Measurements from ENCODE around the gene AMPD1.

Gene AMPD1

GRCh38 chr1:114648503-114648902 is 46.8 kb downstream of the AMPD1 start:
- H3K36me3 Mint-ChIP-seq, result no peaks in the 10 kb centered on the region
- no peak for ATAC-seq (replicated peaks)
- H3K4me3 Mint-ChIP-seq, result no peak overlapping the region
- DNase-seq, result no peak
- H3K27me3 Mint-ChIP-seq, result peaks cover 4 to 18% of the 10 kb centered on the region in 2 donors
- no peaks in the 10 kb centered on the region for H3K4me1 Mint-ChIP-seq
- no peaks in the 10 kb centered on the region for H3K9me3 Mint-ChIP-seq
- H3K27ac Mint-ChIP-seq, result no peak overlapping the region

GRCh38 chr1:114641377-114641776 is 54.0 kb downstream of the AMPD1 start:
- DNase-seq (no peak), ATAC-seq (replicated peaks) (no peak)
- Mint-ChIP-seq H3K27ac (no peak overlapping the region), H3K4me1 (no peaks in the 10 kb centered on the region), H3K4me3 (no peak overlapping the region), H3K9me3 (peaks cover 0 to 1% of the 10 kb centered on the region in 2 donors), H3K36me3 (no peaks in the 10 kb centered on the region), H3K27me3 (peaks cover 4 to 6% of the 10 kb centered on the region in 2 donors)

GRCh38 chr1:114638910-114639309 is 56.4 kb downstream of the AMPD1 start:
- DNase-seq (no peak), ATAC-seq (replicated peaks) (no peak)
- Mint-ChIP-seq H3K4me1 (no peaks in the 10 kb centered on the region), H3K36me3 (no peaks in the 10 kb centered on the region), H3K27ac (no peak overlapping the region), H3K9me3 (peaks cover 0 to 1% of the 10 kb centered on the region in 2 donors), H3K27me3 (peaks cover 4 to 11% of the 10 kb centered on the region in 2 donors), H3K4me3 (no peak overlapping the region)

GRCh38 chr1:114632427-114632826 is 62.9 kb downstream of the AMPD1 start:
- Mint-ChIP-seq H3K9me3 (peaks cover 5 to 11% of the 10 kb centered on the region in 2 donors), H3K4me3 (no peak overlapping the region), H3K27ac (no peak overlapping the region), H3K36me3 (peaks cover 0 to 4% of the 10 kb centered on the region in 2 donors), H3K27me3 (peaks cover 19 to 49% of the 10 kb centered on the region in 2 donors), H3K4me1 (no peaks in the 10 kb centered on the region)
- ATAC-seq (replicated peaks) (no peak), DNase-seq (no peak)

GRCh38 chr1:114627107-114627506 is 68.2 kb downstream of the AMPD1 start:
- Mint-ChIP-seq H3K36me3 (peaks cover 0 to 4% of the 10 kb centered on the region in 2 donors), H3K9me3 (peaks cover 3 to 9% of the 10 kb centered on the region in 2 donors), H3K4me1 (no peaks in the 10 kb centered on the region), H3K27me3 (peaks cover 23 to 52% of the 10 kb centered on the region in 2 donors), H3K27ac (no peak overlapping the region), H3K4me3 (no peak overlapping the region)
- DNase-seq (no peak), ATAC-seq (replicated peaks) (no peak)

GRCh38 chr1:114623364-114623763 is 72.0 kb downstream of the AMPD1 start:
- Mint-ChIP-seq H3K9me3 (no peaks in the 10 kb centered on the region), H3K27ac (no peak overlapping the region), H3K27me3 (peaks cover 17 to 35% of the 10 kb centered on the region in 2 donors), H3K4me1 (no peaks in the 10 kb centered on the region), H3K36me3 (no peaks in the 10 kb centered on the region), H3K4me3 (no peak overlapping the region)
- DNase-seq (no peak), ATAC-seq (replicated peaks) (no peak)
